PFSK-1 (cell line): ENCODE measurements around the gene MRM1.

Source experiments
- FOXP2 ChIP-seq: optimal IDR thresholded peaks from 2 replicates; pipeline ENCODE3; 2011; ENCODE audit warnings: borderline replicate concordance, control low read depth, inconsistent platforms; ENCODE audit not compliant: insufficient read depth; ENCODE audit errors: extremely low read length, extremely low read depth
- POLR2AphosphoS5 ChIP-seq: IDR thresholded peaks from 2 replicates; pipeline ENCODE4 v1.6.1; 2012; ENCODE audit warnings: low read depth, mild to moderate bottlenecking, control low read depth, low read length, moderate library complexity
- SIN3A ChIP-seq: IDR thresholded peaks from 2 replicates; pipeline ENCODE4 v1.6.1; 2012; ENCODE audit warnings: mild to moderate bottlenecking, low read length, moderate library complexity, borderline replicate concordance; ENCODE audit not compliant: insufficient read depth
- TAF1 ChIP-seq: IDR thresholded peaks from 2 replicates; pipeline ENCODE4 v1.6.1; 2012; ENCODE audit warnings: low read length, control low read depth, borderline replicate concordance; ENCODE audit not compliant: insufficient read depth
- TF ChIP-seq, protein P1 (sequence below), 2 experiments: IDR thresholded peaks; 2 replicates each; pipeline versions ENCODE4 v1.6.1 to v1.8.0; 2011 to 2012; ENCODE audit warnings: low read depth in 2 of 2, low read length in 2 of 2, control low read depth in 1 of 2, inconsistent platforms in 1 of 2, mild to moderate bottlenecking in 1 of 2, moderate library complexity in 1 of 2; ENCODE audit not compliant: insufficient read depth in 1 of 2

The MRM1 gene

DNA sequence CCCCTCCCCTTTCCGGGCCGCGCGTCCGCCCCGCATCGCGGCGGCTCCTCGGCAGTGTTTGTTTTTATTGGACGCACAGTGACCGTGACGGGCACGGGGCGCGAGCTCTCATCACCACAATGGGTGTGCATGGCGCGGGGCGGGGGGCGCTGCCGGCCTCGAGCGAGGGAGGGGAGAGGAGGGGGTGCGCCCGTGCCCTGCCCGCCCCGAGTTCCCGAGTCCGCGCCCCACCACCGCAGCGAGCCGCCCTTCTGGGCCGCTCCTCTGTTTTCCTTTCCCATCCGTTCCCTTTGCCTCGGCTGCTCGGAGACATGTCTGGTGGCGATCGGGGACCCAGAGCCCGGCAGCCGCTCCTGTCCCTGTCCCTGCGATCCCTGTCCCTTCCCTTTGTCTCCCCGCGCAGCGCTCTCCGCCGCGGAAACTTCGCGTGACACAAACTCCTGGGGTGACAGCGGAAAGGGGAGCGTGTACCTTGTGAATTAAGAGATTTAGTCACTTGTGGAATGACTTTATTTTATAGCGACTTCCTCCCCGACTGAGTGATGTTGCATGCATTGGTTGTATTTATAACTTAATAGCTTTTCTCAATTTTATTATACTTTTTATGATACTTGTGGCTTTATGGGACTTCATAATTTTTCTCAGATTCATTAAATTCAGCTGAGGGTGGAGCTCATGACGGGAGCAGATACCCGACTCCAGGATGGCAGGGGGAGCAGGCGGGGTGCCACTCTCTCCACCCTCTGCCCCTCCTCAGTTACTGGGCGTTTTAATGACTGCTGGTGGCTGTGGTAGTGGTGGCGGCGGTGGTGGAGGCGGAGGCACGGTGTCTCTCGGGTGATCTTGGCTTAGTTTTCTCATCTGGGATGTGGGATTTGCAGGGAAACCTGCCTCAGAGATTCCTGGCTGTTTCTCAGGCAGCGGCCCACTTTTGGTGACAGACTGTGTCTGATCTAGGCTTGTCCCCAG is 40.8 kb downstream of the MRM1 start:
- TF ChIP-seq, protein P1, sequence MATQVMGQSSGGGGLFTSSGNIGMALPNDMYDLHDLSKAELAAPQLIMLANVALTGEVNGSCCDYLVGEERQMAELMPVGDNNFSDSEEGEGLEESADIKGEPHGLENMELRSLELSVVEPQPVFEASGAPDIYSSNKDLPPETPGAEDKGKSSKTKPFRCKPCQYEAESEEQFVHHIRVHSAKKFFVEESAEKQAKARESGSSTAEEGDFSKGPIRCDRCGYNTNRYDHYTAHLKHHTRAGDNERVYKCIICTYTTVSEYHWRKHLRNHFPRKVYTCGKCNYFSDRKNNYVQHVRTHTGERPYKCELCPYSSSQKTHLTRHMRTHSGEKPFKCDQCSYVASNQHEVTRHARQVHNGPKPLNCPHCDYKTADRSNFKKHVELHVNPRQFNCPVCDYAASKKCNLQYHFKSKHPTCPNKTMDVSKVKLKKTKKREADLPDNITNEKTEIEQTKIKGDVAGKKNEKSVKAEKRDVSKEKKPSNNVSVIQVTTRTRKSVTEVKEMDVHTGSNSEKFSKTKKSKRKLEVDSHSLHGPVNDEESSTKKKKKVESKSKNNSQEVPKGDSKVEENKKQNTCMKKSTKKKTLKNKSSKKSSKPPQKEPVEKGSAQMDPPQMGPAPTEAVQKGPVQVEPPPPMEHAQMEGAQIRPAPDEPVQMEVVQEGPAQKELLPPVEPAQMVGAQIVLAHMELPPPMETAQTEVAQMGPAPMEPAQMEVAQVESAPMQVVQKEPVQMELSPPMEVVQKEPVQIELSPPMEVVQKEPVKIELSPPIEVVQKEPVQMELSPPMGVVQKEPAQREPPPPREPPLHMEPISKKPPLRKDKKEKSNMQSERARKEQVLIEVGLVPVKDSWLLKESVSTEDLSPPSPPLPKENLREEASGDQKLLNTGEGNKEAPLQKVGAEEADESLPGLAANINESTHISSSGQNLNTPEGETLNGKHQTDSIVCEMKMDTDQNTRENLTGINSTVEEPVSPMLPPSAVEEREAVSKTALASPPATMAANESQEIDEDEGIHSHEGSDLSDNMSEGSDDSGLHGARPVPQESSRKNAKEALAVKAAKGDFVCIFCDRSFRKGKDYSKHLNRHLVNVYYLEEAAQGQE (IDR thresholded peaks at IDR 0.05; ENCODE audit: insufficient read depth in 1 of 2, low read depth in 2 of 2, low read length in 2 of 2): no peak
- TF ChIP-seq POLR2AphosphoS5 (no peak), SIN3A (no peak), TAF1 (no peak), FOXP2 (no peak)

DNA sequence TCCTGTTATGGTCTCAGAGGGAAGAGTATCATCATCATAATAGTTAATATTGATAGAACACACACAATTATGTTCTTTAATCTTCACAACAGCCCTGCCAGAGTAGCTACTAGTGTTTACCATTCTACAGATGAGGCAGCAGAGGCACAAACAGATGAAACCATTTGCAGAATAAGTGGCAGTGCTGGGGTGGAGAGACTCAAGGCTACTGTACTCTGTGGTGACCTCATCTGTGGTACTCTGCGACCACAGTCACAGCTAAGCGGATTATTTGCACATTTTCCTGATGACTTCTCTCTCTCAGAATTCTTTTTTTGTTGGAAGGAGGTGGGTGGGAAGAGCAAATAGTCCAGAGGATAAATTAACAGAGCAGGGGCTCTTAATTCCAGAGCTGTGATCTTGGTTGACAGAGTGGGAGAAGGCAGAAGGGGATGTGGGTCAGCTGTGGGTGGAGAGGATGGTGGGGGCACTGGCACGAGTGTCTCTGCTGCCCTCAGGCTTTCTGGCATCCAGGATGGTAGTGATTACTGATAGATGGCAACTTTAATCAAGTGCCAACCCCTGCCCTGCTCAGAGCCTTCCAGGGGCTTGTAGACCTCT is 41.8 kb downstream of the MRM1 start:
- TF ChIP-seq TAF1: no peak
- no peak for TF ChIP-seq POLR2AphosphoS5
- no peak for TF ChIP-seq SIN3A

DNA sequence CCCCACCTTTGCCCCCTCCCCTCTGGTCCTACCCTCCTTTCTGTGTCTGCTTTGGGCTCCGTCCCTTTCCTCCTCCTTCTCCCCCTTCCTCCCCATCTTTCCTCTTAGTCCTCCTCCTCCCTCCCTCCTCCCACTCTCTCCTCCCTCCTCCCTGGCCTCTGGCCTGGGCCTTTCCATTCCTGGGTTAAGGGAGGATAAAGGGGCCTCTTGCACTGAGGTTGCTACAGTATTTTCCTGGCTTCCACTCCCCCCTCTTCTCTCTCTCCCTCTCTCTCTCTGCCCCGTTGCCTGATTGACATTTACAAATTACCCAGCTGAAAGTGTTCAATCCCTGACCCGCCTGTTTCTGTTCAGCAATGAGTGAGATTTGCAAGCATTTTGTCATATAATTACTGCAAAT is 44.0 kb downstream of the MRM1 start:
- TF ChIP-seq, protein P1 (IDR thresholded peaks at IDR 0.05; ENCODE audit: insufficient read depth in 1 of 2, low read depth in 2 of 2, low read length in 2 of 2): no peak
- TF ChIP-seq POLR2AphosphoS5 (no peak), FOXP2 (no peak), SIN3A (no peak), TAF1 (no peak)

DNA sequence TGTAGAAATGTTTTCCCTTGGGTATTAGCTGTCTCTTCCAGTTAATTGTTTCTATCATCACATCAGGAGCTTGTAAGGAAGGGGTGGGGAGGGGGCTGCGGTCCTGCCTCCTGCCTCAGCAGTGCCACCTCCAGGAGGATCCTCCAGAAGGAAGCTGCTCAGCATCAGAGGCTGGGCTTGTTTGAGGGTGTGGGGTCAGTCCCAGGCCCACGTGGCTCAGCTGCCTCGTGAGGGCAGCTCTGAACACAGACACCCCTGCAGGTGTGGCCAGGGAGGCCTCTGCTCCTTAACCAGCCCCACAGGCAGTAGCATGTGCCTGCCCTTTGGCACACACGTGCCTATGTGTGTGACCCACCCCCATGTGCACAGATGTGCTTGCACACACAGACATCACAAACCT is 46.3 kb downstream of the MRM1 start:
- TF ChIP-seq SIN3A: no peak
- TF ChIP-seq TAF1: no peak
- TF ChIP-seq, protein P1 (IDR thresholded peaks at IDR 0.05; ENCODE audit: insufficient read depth in 1 of 2, low read depth in 2 of 2, low read length in 2 of 2): no peak
- TF ChIP-seq POLR2AphosphoS5: no peak
- no peak for TF ChIP-seq FOXP2

DNA sequence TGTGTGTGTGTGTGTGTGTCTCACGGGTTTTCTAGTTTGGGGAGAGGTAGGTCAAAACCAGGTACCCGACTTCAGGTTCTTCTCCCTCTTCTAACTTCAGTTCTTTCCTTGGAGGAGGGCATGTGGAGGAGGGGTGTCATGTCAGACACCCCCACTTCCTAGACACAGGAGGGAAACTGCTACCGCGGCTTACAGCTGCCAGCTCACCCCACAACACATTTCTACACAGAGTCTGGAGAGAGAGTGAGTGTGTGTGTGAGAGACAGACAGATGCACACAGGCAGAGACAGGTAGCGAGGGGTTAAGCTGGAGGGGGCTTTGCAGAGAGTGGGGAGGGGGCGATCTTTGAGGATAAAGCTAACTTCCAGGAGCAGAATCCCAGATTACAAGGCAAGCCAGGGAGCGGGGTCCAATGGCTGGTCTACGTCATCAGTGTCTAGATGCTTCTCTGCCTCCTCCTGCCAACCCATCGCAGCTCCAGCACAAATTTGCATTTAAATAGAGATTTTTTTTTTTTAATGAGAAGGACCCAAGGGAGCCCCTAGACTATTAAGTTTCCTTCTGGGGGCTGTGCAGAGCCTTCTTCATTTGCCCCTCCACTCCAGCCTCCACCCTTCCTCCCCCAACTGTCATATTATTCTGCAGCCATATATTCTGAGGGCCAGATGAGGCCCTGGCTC is 48.9 kb downstream of the MRM1 start:
- no peak for TF ChIP-seq SIN3A

DNA sequence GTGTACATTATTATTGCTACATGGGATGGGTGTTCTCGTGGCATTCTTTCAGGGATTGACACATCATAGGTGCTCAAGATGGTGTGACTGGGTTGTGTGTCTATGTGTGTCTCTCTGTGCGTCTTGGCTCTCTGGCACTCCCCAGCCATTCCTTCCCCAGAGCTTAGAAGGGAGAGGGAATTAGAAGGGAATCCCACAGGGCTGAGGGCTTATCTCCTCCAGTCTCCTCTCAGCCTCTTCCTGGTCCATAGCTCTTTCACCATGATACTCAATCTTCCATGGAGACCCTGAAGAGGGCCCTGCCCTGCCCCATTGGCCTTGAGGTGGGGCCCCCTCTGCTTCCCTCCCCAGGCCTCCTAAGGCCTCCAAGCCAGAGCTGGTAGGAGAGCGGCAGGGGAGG is 52.0 kb downstream of the MRM1 start:
- TF ChIP-seq POLR2AphosphoS5 (no peak), TAF1 (no peak), FOXP2 (no peak), SIN3A (no peak)
- TF ChIP-seq, protein P1 (IDR thresholded peaks at IDR 0.05; ENCODE audit: insufficient read depth in 1 of 2, low read depth in 2 of 2, low read length in 2 of 2): no peak
